ENCODE data around the gene CNTD1.
"Not testable (repeated sequence)": the region's sequence is repeated elsewhere in the genome, so short reads cannot be mapped to it uniquely, and the experiment has no call there.

CNTD1 gene

GRCh38 chr17:42766124-42766523, 32.5 kb upstream of the CNTD1 start:
- no peaks in the 10 kb centered on the region for H3K36me3 ChIP-seq (ENCODE audit: control insufficient read depth in 1 of 2, insufficient read depth in 2 of 2, low read length in 2 of 2)
- H3K18ac ChIP-seq (ENCODE audit: low read length), result no peak overlapping the region
- H3K27ac ChIP-seq (ENCODE audit: low read depth, low read length), result no peak overlapping the region
- H4K12ac ChIP-seq (ENCODE audit: low read depth, low read length), result no peak overlapping the region
- H2AFZ ChIP-seq (ENCODE audit: insufficient read depth, low read length, poor library complexity), result no peak overlapping the region
- H3K79me1 ChIP-seq (ENCODE audit: low read length), result no peaks in the 10 kb centered on the region
- no peak overlapping the region for H3K4me3 ChIP-seq (ENCODE audit: low read depth, low read length)
- H3K9me3 ChIP-seq (ENCODE audit: insufficient read depth, low read depth, low read length), result peaks cover 4% of the 10 kb centered on the region
- no peaks in the 10 kb centered on the region for H3K79me2 ChIP-seq (ENCODE audit: control insufficient read depth, insufficient read depth, low read length, poor library complexity)
- H3K4ac ChIP-seq (ENCODE audit: low read depth, low read length), result no peak overlapping the region
- H3K9ac ChIP-seq (ENCODE audit: low read length), result no peak overlapping the region
- peaks cover 15% of the 10 kb centered on the region for H3K27me3 ChIP-seq (ENCODE audit: insufficient read depth, low read length)
- no peak overlapping the region for H3K4me2 ChIP-seq (ENCODE audit: low read length)
- no peak overlapping the region for H2BK120ac ChIP-seq (ENCODE audit: insufficient read depth, low read length, poor library complexity)
- no peak overlapping the region for H2AK5ac ChIP-seq (ENCODE audit: low read length)
- no peak overlapping the region for H3K14ac ChIP-seq (ENCODE audit: low read length)
- no peak overlapping the region for H2BK12ac ChIP-seq (ENCODE audit: low read length)
- WGBS (ENCODE audit: extremely low coverage, insufficient coverage, insufficient read length), result no CpG with 5 or more reads among the region's 6 CpGs
- peaks cover 2 to 4% of the 10 kb centered on the region in 2 experiments for H3K4me1 ChIP-seq (ENCODE audit: control insufficient read depth in 1 of 2, insufficient read depth in 2 of 2, low read length in 2 of 2)
- H3K23ac ChIP-seq (ENCODE audit: low read length), result no peak overlapping the region
- no peak overlapping the region for H4K8ac ChIP-seq (ENCODE audit: low read depth, low read length)
- no peak overlapping the region for H4K91ac ChIP-seq (ENCODE audit: low read depth, low read length)
- no peak for DNase-seq
- H2BK5ac ChIP-seq (ENCODE audit: low read depth, low read length, poor library complexity), result no peak overlapping the region

DNA sequence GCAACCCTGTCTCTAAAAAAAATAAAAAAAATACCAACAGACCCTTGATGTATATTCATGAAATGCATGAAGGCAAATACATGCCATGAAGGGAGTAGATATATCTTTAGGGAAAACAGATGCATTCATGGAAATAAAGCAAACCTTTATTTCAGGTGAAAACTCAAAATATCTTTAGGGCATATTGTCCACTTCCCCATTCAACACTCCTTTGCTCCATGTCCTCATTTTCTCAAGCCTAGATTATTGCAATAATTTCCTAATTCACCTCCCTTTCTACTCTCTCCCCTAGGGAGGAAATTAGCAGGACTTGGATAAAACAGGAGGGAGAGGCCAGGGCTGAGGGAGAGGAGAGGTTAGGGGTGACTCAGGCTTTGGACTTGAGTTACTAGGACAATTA, 31.1 kb upstream of the CNTD1 start:
- H3K4me1 ChIP-seq (ENCODE audit: control insufficient read depth in 1 of 2, insufficient read depth in 2 of 2, low read length in 2 of 2), result no peaks in the 10 kb centered on the region
- H4K91ac ChIP-seq (ENCODE audit: low read depth, low read length), result no peak overlapping the region
- no peak overlapping the region for H2AFZ ChIP-seq (ENCODE audit: insufficient read depth, low read length, poor library complexity)
- H2AK5ac ChIP-seq (ENCODE audit: low read length), result no peak overlapping the region
- no peaks in the 10 kb centered on the region for H3K79me1 ChIP-seq (ENCODE audit: low read length)
- no peak overlapping the region for H3K4ac ChIP-seq (ENCODE audit: low read depth, low read length)
- H2BK12ac ChIP-seq (ENCODE audit: low read length), result no peak overlapping the region
- H3K36me3 ChIP-seq (ENCODE audit: control insufficient read depth in 1 of 2, insufficient read depth in 2 of 2, low read length in 2 of 2), result no peaks in the 10 kb centered on the region
- no peaks in the 10 kb centered on the region for H3K9me3 ChIP-seq (ENCODE audit: insufficient read depth, low read depth, low read length)
- no peak overlapping the region for H3K9ac ChIP-seq (ENCODE audit: low read length)
- no peak overlapping the region for H3K4me3 ChIP-seq (ENCODE audit: low read depth, low read length)
- H3K27me3 ChIP-seq (ENCODE audit: insufficient read depth, low read length), result peaks cover under 1% of the 10 kb centered on the region
- no peak overlapping the region for H3K27ac ChIP-seq (ENCODE audit: low read depth, low read length)
- H4K8ac ChIP-seq (ENCODE audit: low read depth, low read length), result no peak overlapping the region
- no peak for DNase-seq
- no peak overlapping the region for H3K18ac ChIP-seq (ENCODE audit: low read length)
- no peaks in the 10 kb centered on the region for H3K79me2 ChIP-seq (ENCODE audit: control insufficient read depth, insufficient read depth, low read length, poor library complexity)
- no peak overlapping the region for H2BK5ac ChIP-seq (ENCODE audit: low read depth, low read length, poor library complexity)
- H4K12ac ChIP-seq (ENCODE audit: low read depth, low read length), result no peak overlapping the region
- no peak overlapping the region for H3K14ac ChIP-seq (ENCODE audit: low read length)
- no peak overlapping the region for H3K4me2 ChIP-seq (ENCODE audit: low read length)
- H3K23ac ChIP-seq (ENCODE audit: low read length), result no peak overlapping the region
- no peak overlapping the region for H2BK120ac ChIP-seq (ENCODE audit: insufficient read depth, low read length, poor library complexity)

DNA sequence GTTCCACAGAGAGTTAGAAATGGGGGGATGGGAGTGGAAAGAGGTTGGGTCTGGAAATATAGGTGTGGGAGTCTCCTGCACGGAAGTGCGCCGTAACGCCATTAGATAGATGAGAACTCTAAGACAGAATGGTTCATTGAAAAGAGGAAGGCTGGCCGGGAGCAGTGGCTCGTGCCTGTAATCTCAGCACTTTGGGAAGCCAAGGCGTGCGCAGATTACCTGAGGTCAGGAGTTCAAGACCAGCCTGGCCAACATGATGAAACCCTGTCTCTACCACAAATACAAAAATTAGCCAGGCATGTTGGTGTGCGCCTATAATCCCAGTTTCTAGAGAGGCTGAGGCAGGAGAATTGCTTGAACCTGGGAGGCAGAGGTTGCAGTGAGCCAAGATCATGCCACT, 30.7 kb upstream of the CNTD1 start:
- H3K79me2 ChIP-seq (ENCODE audit: control insufficient read depth, insufficient read depth, low read length, poor library complexity); H3K4me3 ChIP-seq (ENCODE audit: low read depth, low read length); H2BK12ac ChIP-seq (ENCODE audit: low read length); H4K91ac ChIP-seq (ENCODE audit: low read depth, low read length); H2BK120ac ChIP-seq (ENCODE audit: insufficient read depth, low read length, poor library complexity); H3K9ac ChIP-seq (ENCODE audit: low read length); H3K4ac ChIP-seq (ENCODE audit: low read depth, low read length); H3K4me2 ChIP-seq (ENCODE audit: low read length); H2AK5ac ChIP-seq (ENCODE audit: low read length); DNase-seq; H3K27ac ChIP-seq (ENCODE audit: low read depth, low read length); H3K14ac ChIP-seq (ENCODE audit: low read length); H3K36me3 ChIP-seq (ENCODE audit: control insufficient read depth in 1 of 2, insufficient read depth in 2 of 2, low read length in 2 of 2); H2BK5ac ChIP-seq (ENCODE audit: low read depth, low read length, poor library complexity); H3K27me3 ChIP-seq (ENCODE audit: insufficient read depth, low read length); H3K4me1 ChIP-seq (ENCODE audit: control insufficient read depth in 1 of 2, insufficient read depth in 2 of 2, low read length in 2 of 2); H4K12ac ChIP-seq (ENCODE audit: low read depth, low read length); H3K79me1 ChIP-seq (ENCODE audit: low read length); H3K9me3 ChIP-seq (ENCODE audit: insufficient read depth, low read depth, low read length); H3K18ac ChIP-seq (ENCODE audit: low read length); H2AFZ ChIP-seq (ENCODE audit: insufficient read depth, low read length, poor library complexity); H4K8ac ChIP-seq (ENCODE audit: low read depth, low read length); H3K23ac ChIP-seq (ENCODE audit: low read length): not testable (repeated sequence)
- no CpG with 5 or more reads among the region's 9 CpGs for WGBS (ENCODE audit: extremely low coverage, insufficient coverage, insufficient read length)

- H3K9ac ChIP-seq (ENCODE audit: low read length); H3K4me2 ChIP-seq (ENCODE audit: low read length); DNase-seq; H3K4me3 ChIP-seq (ENCODE audit: low read depth, low read length); H2BK12ac ChIP-seq (ENCODE audit: low read length); H3K14ac ChIP-seq (ENCODE audit: low read length); H3K36me3 ChIP-seq (ENCODE audit: control insufficient read depth in 1 of 2, insufficient read depth in 2 of 2, low read length in 2 of 2); H3K27ac ChIP-seq (ENCODE audit: low read depth, low read length); H3K18ac ChIP-seq (ENCODE audit: low read length); H3K23ac ChIP-seq (ENCODE audit: low read length); H4K8ac ChIP-seq (ENCODE audit: low read depth, low read length); H2BK120ac ChIP-seq (ENCODE audit: insufficient read depth, low read length, poor library complexity); H4K12ac ChIP-seq (ENCODE audit: low read depth, low read length); H2AFZ ChIP-seq (ENCODE audit: insufficient read depth, low read length, poor library complexity); H3K4ac ChIP-seq (ENCODE audit: low read depth, low read length); H3K79me2 ChIP-seq (ENCODE audit: control insufficient read depth, insufficient read depth, low read length, poor library complexity); H3K9me3 ChIP-seq (ENCODE audit: insufficient read depth, low read depth, low read length); H4K91ac ChIP-seq (ENCODE audit: low read depth, low read length); H3K27me3 ChIP-seq (ENCODE audit: insufficient read depth, low read length); H3K4me1 ChIP-seq (ENCODE audit: control insufficient read depth in 1 of 2, insufficient read depth in 2 of 2, low read length in 2 of 2); H3K79me1 ChIP-seq (ENCODE audit: low read length); H2AK5ac ChIP-seq (ENCODE audit: low read length); H2BK5ac ChIP-seq (ENCODE audit: low read depth, low read length, poor library complexity): not testable (repeated sequence)
- WGBS (ENCODE audit: extremely low coverage, insufficient coverage, insufficient read length), result no CpG with 5 or more reads among the region's 10 CpGs
Observed at GRCh38 chr17:42769964-42770363, 28.7 kb upstream of the CNTD1 start.

DNA sequence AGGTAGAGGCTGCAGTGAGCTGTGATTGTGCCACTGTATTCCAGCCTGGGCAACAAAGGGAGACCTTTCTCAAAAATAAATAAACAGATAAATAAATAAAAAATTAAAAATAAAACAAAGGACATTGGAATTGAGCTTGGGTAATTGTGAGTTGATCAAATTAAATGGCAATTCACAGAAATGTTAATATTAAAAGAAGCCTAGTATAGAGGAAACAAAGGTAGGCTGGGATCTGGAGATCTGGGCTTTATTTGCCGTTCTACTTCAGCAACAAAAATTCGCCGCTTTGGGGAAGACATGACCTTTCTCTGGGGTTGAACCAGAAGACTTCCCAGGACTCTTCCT, 25.7 kb upstream of the CNTD1 start:
- Histone ChIP-seq H3K4me3 (ENCODE audit: low read depth, low read length) (no peak overlapping the region), H4K8ac (ENCODE audit: low read depth, low read length) (peak overlapping the region; percentile 97), H4K12ac (ENCODE audit: low read depth, low read length) (peak overlapping the region; percentile 63), H3K23ac (ENCODE audit: low read length) (no peak overlapping the region), H3K4me1 (ENCODE audit: control insufficient read depth in 1 of 2, insufficient read depth in 2 of 2, low read length in 2 of 2) (peaks cover 0 to 2% of the 10 kb centered on the region in 2 experiments), H3K4me2 (ENCODE audit: low read length) (peak overlapping the region; percentile 69), H2BK120ac (ENCODE audit: insufficient read depth, low read length, poor library complexity) (no peak overlapping the region), H3K9ac (ENCODE audit: low read length) (no peak overlapping the region), H2BK12ac (ENCODE audit: low read length) (no peak overlapping the region), H3K9me3 (ENCODE audit: insufficient read depth, low read depth, low read length) (no peaks in the 10 kb centered on the region), H3K79me1 (ENCODE audit: low read length) (peaks cover 6% of the 10 kb centered on the region), H3K27ac (ENCODE audit: low read depth, low read length) (no peak overlapping the region), H4K91ac (ENCODE audit: low read depth, low read length) (no peak overlapping the region), H2AFZ (ENCODE audit: insufficient read depth, low read length, poor library complexity) (peak overlapping the region; percentile 79), H3K36me3 (ENCODE audit: control insufficient read depth in 1 of 2, insufficient read depth in 2 of 2, low read length in 2 of 2) (peaks cover 7 to 16% of the 10 kb centered on the region in 2 experiments), H3K14ac (ENCODE audit: low read length) (no peak overlapping the region), H2BK5ac (ENCODE audit: low read depth, low read length, poor library complexity) (no peak overlapping the region), H3K27me3 (ENCODE audit: insufficient read depth, low read length) (no peaks in the 10 kb centered on the region), H3K18ac (ENCODE audit: low read length) (no peak overlapping the region), H2AK5ac (ENCODE audit: low read length) (no peak overlapping the region), H3K79me2 (ENCODE audit: control insufficient read depth, insufficient read depth, low read length, poor library complexity) (no peaks in the 10 kb centered on the region), H3K4ac (ENCODE audit: low read depth, low read length) (no peak overlapping the region)
- DNase-seq, result no peak
- WGBS (ENCODE audit: extremely low coverage, insufficient coverage, insufficient read length), result no CpG with 5 or more reads among the region's 3 CpGs

All from trophoblast cell (in vitro differentiated cells and primary cell).